HAP-1 (cell line): Measurements from ENCODE around the gene CADM4.

Experiments used
- DNase-seq, 2 experiments: peaks; one replicate each; pipeline ENCODE4 v3.0.0-alpha.2; 2016 to 2020; ENCODE audit warnings: low spot score in 2 of 2
- H3K27me3 ChIP-seq: fragments of 250-450 bp; sonication (Bioruptor Pico); 2 replicates; pipeline ENCODE4 v1.5.1; 2020; ENCODE audit warnings: low read depth, mild to moderate bottlenecking, moderate library complexity
- H3K36me3 ChIP-seq: fragments of 250-450 bp; sonication (Bioruptor Pico); replicated peaks from 2 replicates; pipeline ENCODE4 v1.5.1; 2020; ENCODE audit warnings: mild to moderate bottlenecking
- H3K4me1 ChIP-seq: fragments of 250-450 bp; sonication (Bioruptor Pico); 2 replicates; pipeline ENCODE4 v1.5.1; 2020; ENCODE audit warnings: mild to moderate bottlenecking
- H3K4me3 ChIP-seq: fragments of 250-450 bp; sonication (Bioruptor Pico); 2 replicates; pipeline ENCODE4 v1.5.1; 2020; ENCODE audit warnings: mild to moderate bottlenecking, moderate library complexity
- H3K9me3 ChIP-seq: fragments of 250-450 bp; sonication (Bioruptor Pico); 2 replicates; pipeline ENCODE4 v1.5.1; 2020; ENCODE audit warnings: mild to moderate bottlenecking, moderate library complexity
- in situ Hi-C: fragments of 300-500 bp; cut with MboI; formaldehyde crosslinking; loops from 3 replicates; pipeline ENCODE4 v1.14.3; 2020; ENCODE audit warnings: low sequenced_read_pairs, inconsistent platforms, mixed read lengths

Gene CADM4

DNA sequence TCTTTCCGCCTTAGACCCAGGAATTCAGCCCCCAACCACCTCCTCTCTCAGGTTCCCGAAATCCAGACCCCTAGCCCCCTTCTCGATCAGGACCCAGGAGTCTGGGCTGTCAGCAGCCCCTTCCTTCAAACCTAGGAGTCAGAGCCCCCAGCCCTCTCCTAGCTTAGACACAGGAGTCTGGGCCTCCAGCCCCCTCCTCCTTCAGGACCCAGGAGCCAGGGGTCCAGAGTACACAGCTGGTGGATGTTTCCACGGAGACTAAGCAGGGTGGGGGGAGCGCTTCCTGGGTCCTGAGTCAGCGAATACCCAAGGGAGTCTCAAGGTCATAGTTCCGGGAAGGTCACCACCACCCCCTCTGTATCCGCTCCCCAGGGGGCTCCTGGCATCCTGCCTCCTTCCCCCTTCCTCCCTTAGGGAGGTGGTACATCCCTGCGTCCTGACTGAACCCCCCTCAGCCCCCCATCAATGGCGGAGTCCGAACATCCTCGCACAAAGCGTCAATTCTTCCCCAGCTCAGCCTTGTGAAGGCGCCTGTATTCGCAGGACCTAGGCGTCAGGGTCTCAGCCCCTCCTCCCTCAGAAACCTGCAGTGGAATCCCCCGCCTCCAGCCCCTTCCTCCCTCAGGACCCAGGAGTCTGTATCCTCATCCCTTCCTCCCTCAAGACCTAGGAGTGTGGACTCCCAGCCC lies 4.6 kb downstream of the CADM4 start:
- in situ Hi-C loops = no loop called here
- no peak for DNase-seq

DNA sequence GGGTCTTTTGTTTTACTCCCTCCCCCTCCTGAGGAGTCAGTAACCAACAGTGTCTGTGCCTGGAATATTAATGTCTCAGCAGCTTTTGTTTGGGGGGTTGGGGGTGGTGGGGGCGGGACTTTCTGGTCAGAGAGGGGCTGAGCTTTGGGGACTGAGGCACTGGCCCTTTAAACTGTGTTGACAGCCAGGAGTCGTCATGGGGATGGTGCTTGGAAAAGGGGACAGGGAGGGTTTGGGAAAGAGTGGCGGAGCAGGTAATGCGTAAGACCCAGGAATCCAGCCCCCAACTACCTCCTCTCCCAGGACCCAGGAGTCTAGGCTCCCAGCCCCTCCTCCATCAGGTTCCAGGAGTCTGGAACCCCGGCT lies 5.2 kb downstream of the CADM4 start:
- in situ Hi-C loops = no loop called here
- Histone ChIP-seq H3K4me1 (peaks cover 4% of the 10 kb centered on the region; the same call in 1 of the 2 replicates), H3K4me3 (no peak overlapping the region), H3K27me3 (no peaks in the 10 kb centered on the region), H3K36me3 (no peaks in the 10 kb centered on the region), H3K9me3 (no peaks in the 10 kb centered on the region)
- DNase-seq = no peak

More for the DNA sequence above, 4.6 kb downstream of the CADM4 start:
- H3K27me3 ChIP-seq = no peaks in the 10 kb centered on the region
- H3K36me3 ChIP-seq = no peaks in the 10 kb centered on the region
- H3K4me3 ChIP-seq = no peak overlapping the region
- no peaks in the 10 kb centered on the region for H3K9me3 ChIP-seq
- H3K4me1 ChIP-seq = peaks cover 4% of the 10 kb centered on the region; the same call in 1 of the 2 replicates

DNA sequence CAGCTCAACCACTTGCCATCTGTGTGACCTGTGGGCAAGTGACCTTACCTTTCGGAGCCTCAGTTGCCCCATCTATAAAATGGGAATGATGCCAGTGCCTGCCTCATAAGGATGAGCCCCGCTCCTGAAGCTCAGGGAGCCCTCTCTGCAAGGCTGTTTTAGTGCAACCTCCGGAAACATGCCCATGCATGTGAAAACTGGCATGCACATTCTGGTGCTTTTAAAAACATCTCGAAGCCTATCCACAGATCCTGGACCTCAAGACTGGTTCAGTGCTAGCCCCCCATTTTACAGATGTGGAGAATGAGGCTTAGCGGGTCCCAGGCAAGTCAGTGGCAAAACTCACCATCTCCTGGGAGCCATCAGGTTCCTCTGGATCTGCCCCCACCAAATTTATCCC lies 5.6 kb downstream of the CADM4 start:
- Histone ChIP-seq H3K9me3 (no peaks in the 10 kb centered on the region), H3K4me3 (no peak overlapping the region), H3K4me1 (peaks cover 4% of the 10 kb centered on the region; the same call in 1 of the 2 replicates), H3K27me3 (no peaks in the 10 kb centered on the region), H3K36me3 (no peaks in the 10 kb centered on the region)
- no peak for DNase-seq
- in situ Hi-C loops = no loop called here

GRCh38 chr19:43633520-43633919 lies 6.1 kb downstream of the CADM4 start:
- DNase-seq = no peak
- no peak overlapping the region for H3K4me3 ChIP-seq
- no peaks in the 10 kb centered on the region for H3K27me3 ChIP-seq
- no peaks in the 10 kb centered on the region for H3K4me1 ChIP-seq
- no peaks in the 10 kb centered on the region for H3K9me3 ChIP-seq
- in situ Hi-C loops = no loop called here
- no peaks in the 10 kb centered on the region for H3K36me3 ChIP-seq

DNA sequence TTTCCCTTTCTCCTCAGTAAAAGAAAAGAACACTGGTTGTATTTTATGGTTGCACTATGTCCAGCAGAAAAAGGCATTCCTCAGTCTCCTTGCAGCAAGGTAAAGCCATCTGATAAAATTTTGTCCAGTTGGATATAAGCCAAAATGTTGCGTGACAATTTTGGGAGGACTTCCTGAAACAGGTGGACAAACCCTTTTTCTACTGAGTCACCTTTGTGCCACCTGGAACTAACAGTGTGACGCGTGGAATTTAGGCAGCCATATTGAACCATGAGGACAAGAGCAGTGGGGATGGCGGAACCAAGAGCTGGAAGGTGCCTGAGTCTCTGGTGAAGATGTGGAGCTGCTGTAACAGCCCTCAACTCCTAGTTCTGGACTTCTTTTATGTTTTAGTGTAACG lies 8.2 kb downstream of the CADM4 start:
- in situ Hi-C loops = no loop called here
- Histone ChIP-seq H3K36me3 (no peaks in the 10 kb centered on the region), H3K4me1 (no peaks in the 10 kb centered on the region), H3K4me3 (no peak overlapping the region), H3K27me3 (no peaks in the 10 kb centered on the region), H3K9me3 (no peaks in the 10 kb centered on the region)
- DNase-seq = no peak

GRCh38 chr19:43628646-43629326 lies 10.9 kb downstream of the CADM4 start:
- in situ Hi-C loops = no loop called here
- no peaks in the 10 kb centered on the region for H3K27me3 ChIP-seq
- H3K4me1 ChIP-seq = no peaks in the 10 kb centered on the region
- 0 out of 2 replicates have a peak, but pooled peaks cover 3% of the 10 kb centered on the region for H3K36me3 ChIP-seq
- no peak overlapping the region for H3K4me3 ChIP-seq
- DNase-seq = no peak
- no peaks in the 10 kb centered on the region for H3K9me3 ChIP-seq

DNA sequence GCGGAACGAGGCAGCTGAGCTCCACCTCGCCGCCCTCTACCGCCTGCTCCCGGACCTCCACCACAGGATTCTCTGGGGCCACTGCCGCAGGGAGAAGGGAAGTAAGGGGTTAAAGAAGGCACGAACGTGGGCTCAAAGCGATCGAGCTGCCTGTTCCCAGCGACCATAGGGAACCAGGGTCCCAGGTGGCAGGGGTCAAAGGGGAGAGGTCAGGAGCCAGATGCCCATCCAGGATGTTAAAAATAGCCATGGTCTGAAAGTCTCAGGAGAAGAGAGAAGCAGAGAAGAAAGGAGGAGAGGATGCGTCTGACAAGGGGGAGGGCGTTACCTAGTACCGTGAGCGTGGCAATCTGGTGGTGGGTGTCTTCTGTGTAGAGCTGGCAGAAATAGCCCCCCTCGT lies 12.8 kb downstream of the CADM4 start:
- H3K4me1 ChIP-seq = no peaks in the 10 kb centered on the region
- 0 out of 2 replicates have a peak, but pooled peaks cover 3% of the 10 kb centered on the region for H3K36me3 ChIP-seq
- H3K9me3 ChIP-seq = no peaks in the 10 kb centered on the region
- no peak for DNase-seq
- in situ Hi-C loops = no loop called here
- no peak overlapping the region for H3K4me3 ChIP-seq
- H3K27me3 ChIP-seq = no peaks in the 10 kb centered on the region

GRCh38 chr19:43625918-43626579 lies 13.6 kb downstream of the CADM4 start:
- Histone ChIP-seq H3K9me3 (no peaks in the 10 kb centered on the region), H3K4me3 (no peak overlapping the region), H3K4me1 (no peaks in the 10 kb centered on the region), H3K36me3 (0 out of 2 replicates have a peak, but pooled peaks cover 3% of the 10 kb centered on the region), H3K27me3 (no peaks in the 10 kb centered on the region)
- peak in 1 of 2 experiments; percentile 55 for DNase-seq
- in situ Hi-C loops = no loop called here

DNA sequence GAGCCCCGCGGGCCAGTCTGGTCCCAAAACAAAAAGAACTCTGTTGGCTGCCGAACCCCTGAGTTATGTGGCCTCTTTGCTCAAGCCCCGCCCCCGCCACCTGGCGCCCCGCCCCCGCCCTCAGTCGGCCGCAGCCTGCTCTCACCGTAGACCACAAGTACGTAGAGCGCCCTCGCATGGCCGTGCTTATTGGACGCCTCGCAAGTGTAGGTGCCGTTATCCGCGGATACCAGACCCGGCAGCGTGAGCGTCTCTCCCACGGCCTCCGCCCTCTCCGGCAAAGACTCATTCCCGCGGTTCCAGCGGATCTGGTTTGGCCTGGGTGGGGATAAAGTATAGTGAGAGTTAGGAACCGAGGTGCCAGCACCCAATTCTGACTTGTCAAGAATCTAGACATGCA lies 14.7 kb downstream of the CADM4 start:
- Histone ChIP-seq H3K4me1 (peaks cover 5% of the 10 kb centered on the region), H3K9me3 (no peaks in the 10 kb centered on the region), H3K4me3 (no peak overlapping the region), H3K36me3 (0 out of 2 replicates have a peak, but pooled peaks cover 3% of the 10 kb centered on the region), H3K27me3 (no peaks in the 10 kb centered on the region)
- peak in 1 of 2 experiments; percentile 32 for DNase-seq
- in situ Hi-C loops = no loop called here

DNA sequence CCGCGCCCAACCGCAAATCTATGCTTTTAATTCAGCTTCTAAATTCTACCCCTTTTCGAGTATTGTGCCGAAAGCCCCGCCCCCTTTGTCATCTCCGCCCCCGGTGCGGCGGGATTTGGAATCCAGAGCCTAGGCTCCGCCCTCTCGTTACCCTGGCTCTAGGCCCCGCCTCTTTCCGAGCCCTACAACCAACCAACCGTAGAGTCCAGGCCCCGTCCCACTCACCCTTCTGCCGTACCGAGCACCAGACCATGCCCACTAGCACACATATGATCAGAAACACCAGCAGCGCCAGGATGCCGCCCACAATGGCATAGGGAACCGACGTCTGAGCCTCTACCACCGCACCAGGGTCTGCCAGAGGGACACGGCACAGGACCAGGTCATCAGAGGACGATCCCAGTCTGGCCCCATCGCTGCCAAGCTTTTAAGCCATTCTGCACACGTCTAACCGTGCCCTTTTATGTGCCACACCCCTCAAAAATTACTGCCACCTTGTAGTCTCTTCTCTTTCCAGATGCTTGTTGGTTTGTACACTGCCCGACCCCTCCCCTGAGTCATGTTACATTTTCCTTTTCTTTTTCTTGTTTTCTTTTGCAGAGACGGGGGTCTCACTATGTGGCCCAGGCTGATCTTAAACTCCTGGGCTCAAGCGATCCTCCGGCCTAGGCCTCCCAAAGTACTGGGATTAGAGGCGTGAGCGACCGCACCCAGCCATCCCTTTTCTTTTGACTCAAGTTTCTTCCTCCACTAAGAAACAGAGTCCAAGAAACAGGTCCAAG lies 15.6 kb downstream of the CADM4 start:
- Histone ChIP-seq H3K27me3 (no peaks in the 10 kb centered on the region), H3K4me3 (no peak overlapping the region), H3K9me3 (no peaks in the 10 kb centered on the region), H3K4me1 (peaks cover 5% of the 10 kb centered on the region), H3K36me3 (peaks cover 3% of the 10 kb centered on the region; the same call in 1 of the 2 replicates)
- in situ Hi-C loops = no loop called here
- DNase-seq = peak in 1 of 2 experiments; percentile 51

DNA sequence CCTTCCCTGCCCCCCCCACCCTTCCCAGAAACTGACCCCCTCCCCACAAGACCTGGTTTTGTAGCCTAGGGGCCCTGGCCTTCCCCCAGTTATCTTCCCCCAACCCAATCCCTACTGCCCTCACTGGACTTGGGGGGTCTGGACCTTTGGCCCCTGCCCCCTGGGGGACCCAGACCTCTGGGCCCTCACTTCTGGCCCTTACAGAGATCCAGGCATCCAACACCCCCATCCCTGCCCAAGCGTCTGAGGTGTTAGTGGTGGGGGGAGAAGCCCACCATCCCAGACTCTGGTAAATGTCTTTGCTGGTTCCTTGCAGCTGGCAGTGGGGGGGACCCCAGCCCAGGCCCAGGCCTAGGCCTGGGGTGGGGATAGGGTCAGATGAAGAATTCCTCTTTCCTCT lies 16.7 kb downstream of the CADM4 start:
- Histone ChIP-seq H3K27me3 (no peaks in the 10 kb centered on the region), H3K9me3 (no peaks in the 10 kb centered on the region), H3K4me1 (peaks cover 7% of the 10 kb centered on the region), H3K4me3 (no peak overlapping the region), H3K36me3 (peaks cover 3% of the 10 kb centered on the region; the same call in 1 of the 2 replicates)
- in situ Hi-C loops = no loop called here
- DNase-seq = no peak

DNA sequence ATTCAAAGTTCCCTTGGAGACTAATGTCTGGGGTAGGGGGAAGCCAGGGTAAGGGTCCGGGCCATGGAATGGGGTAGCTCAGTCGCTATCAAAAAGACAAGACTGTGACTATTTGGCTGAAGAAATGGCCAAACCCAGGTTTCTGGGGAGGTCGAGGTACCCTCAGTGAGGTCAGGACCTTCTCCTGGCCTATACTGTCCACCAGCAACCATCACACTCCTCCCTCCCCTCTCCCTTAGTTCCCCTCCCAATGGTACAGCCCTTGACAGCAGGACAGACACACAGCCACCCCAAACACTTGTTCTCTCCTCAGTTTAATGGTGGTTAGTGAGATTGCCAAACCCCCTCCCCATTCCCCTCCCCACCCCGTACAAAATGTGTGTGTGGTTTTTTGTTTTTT lies 17.6 kb downstream of the CADM4 start:
- H3K9me3 ChIP-seq = no peaks in the 10 kb centered on the region
- H3K27me3 ChIP-seq = no peaks in the 10 kb centered on the region
- in situ Hi-C loops = no loop called here
- H3K4me1 ChIP-seq = peaks cover 7% of the 10 kb centered on the region
- DNase-seq = no peak
- H3K36me3 ChIP-seq = peaks cover 3% of the 10 kb centered on the region; the same call in 1 of the 2 replicates
- no peak overlapping the region for H3K4me3 ChIP-seq
